Mononuclear cell (primary cell): ENCODE results near the gene NUMB. TPM values are rescaled to one million over a fixed set of nuclear protein-coding genes. Genes with fewer than 3 reads are reported as not detected.
"Not testable (repeated sequence)": the region's sequence is repeated elsewhere in the genome, so short reads cannot be mapped to it uniquely, and the experiment has no call there.

Source experiments
- H3K27me3 ChIP-seq: 2 replicates; pipeline ENCODE4 v1.6.0; 2011; ENCODE audit warnings: low read length, control low read depth; ENCODE audit not compliant: insufficient read depth
- H3K4me1 ChIP-seq: 2 replicates; pipeline ENCODE4 v1.5.1; 2011; ENCODE audit warnings: mild to moderate bottlenecking, low read length, control low read depth; ENCODE audit not compliant: insufficient read depth
- H3K4me3 ChIP-seq: 2 replicates; pipeline ENCODE4 v1.5.1; 2011; ENCODE audit warnings: mild to moderate bottlenecking, low read length, moderate library complexity
- H3K9me3 ChIP-seq: 2 replicates; pipeline ENCODE4 v1.5.1; 2011; ENCODE audit warnings: low read depth, mild to moderate bottlenecking, control low read depth, low read length
- total RNA-seq: library from RNA; depleted of rRNA; stranded (reverse); fragments of >200 nt; gene quantifications from one replicate; pipeline ENCODE4 v1.2.3, GENCODE V29; 2012

The NUMB gene
- total RNA-seq, 1 donor: 41.1 TPM

DNA sequence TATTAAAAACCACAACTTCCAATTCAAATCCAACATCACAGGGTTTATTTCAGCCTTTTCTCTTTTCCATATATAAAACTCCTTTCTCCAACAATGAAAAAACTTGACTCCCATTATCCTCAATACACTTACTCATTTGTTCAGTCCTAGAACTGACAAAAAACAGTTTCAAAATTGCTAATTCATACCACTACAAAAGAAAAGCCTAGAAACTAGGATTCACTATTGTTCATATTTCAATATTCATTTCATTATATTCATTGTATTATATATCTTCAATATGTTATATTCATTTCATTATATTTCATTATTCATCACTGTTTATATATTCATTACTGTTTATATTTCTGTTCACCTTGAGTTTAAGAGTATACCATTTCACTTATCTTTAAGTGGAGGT, 85.8 kb downstream of the NUMB start:
- Histone ChIP-seq H3K4me3 (no peak overlapping the region), H3K27me3 (no peaks in the 10 kb centered on the region), H3K9me3 (no peaks in the 10 kb centered on the region), H3K4me1 (no peaks in the 10 kb centered on the region)

DNA sequence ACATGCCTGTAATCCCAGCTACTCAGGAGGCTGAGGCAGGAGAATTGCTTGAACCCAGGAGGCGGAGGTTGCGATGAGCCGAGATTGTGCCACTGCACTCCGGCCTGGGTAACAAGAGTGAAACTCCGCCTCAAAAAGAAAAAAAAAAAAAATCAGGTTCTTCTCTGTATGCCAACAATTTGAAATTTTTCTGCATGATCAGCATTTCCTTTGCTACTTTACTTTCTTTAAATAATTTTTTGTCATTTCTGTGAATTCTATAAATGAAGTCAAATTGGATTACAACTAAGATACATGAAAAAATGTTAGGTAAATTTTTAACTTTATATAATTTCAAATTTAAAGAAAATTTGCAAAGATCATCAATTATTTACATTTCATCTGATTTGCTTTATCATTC, 87.8 kb downstream of the NUMB start:
- Histone ChIP-seq H3K4me1 (no peaks in the 10 kb centered on the region), H3K27me3 (no peaks in the 10 kb centered on the region), H3K4me3 (no peak overlapping the region)

DNA sequence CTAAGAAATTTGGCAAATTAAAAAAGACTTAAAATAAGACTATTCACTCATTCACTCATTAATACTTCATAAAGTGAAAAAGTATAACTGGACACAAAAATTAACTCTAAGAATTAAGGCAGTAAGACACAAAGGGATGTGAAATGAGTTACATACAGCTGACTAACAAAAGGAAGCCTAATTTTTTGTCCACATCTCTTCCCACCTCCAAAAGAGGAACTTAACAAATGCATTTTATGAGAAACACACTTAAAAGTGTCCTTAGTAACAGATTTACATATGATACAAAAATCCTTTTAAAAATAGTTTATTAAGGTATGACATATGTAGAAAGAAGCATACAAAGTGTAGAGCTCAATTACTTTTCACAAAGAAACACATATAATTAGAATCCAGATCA, 88.9 kb downstream of the NUMB start:
- H3K9me3 ChIP-seq: no peaks in the 10 kb centered on the region
- H3K27me3 ChIP-seq: no peaks in the 10 kb centered on the region
- H3K4me1 ChIP-seq: no peaks in the 10 kb centered on the region
- H3K4me3 ChIP-seq: no peak overlapping the region

More for the DNA sequence above, 87.8 kb downstream of the NUMB start:
- H3K9me3 ChIP-seq: no peaks in the 10 kb centered on the region

DNA sequence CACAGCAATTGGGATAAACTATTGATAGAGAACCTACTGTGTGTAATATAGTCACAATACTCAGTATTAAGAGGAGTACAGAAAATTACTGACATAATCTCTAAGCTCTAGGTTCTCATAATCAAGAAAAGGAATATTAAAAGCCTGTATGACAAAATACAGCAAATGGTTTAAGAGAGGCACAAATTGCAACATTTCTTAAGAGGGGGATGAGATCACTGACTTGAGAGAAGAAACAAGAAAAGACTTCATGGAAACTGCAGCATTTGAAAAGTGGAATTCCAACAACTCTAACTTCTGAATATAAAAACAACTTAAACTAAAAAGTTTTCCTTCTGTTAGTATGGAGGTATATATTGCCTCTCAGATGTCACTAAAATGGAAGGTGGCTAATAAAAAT, 89.7 kb downstream of the NUMB start:
- Histone ChIP-seq H3K4me1 (no peaks in the 10 kb centered on the region), H3K4me3 (no peak overlapping the region), H3K27me3 (no peaks in the 10 kb centered on the region), H3K9me3 (no peaks in the 10 kb centered on the region)

DNA sequence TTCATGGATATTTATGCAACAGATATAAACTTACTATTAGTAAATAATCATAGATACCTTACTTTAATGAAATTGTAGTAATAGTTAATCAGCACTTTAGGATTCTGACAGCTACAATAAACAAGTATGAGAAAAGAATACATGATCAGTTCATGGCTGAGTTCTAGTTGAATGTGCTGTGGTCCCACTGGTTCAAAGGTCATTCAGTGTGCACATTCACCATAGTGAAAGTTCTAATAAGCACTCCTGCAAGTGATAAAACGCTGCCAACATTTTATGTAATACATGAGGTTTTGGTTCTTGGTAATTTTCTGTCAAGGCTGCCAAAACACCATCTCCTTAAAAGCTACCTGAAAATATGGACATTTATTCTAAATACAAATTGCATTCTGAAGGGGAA, 92.6 kb downstream of the NUMB start:
- H3K9me3 ChIP-seq: no peaks in the 10 kb centered on the region
- no peak overlapping the region for H3K4me3 ChIP-seq
- H3K4me1 ChIP-seq: no peaks in the 10 kb centered on the region
- H3K27me3 ChIP-seq: no peaks in the 10 kb centered on the region

DNA sequence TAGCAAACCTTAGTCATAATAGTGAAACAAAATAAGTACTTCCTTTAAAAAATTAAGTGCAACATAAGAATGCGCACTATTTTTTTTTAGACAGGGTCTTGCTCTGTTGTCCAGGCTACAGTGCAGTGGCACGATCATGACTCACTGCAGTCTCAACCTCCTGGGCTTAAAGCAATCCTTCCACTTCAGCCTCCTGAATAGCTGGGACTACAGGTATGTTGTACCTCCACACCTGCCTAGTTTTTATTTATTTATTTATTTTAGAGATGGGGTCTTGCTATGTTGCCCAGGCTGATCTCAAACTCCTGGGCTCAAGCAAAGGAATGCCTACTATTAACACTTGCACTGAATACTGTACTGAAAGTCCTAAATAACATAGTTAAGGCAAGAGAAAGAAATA, 93.8 kb downstream of the NUMB start:
- Histone ChIP-seq H3K9me3 (no peaks in the 10 kb centered on the region), H3K4me3 (no peak overlapping the region), H3K27me3 (no peaks in the 10 kb centered on the region), H3K4me1 (no peaks in the 10 kb centered on the region)

DNA sequence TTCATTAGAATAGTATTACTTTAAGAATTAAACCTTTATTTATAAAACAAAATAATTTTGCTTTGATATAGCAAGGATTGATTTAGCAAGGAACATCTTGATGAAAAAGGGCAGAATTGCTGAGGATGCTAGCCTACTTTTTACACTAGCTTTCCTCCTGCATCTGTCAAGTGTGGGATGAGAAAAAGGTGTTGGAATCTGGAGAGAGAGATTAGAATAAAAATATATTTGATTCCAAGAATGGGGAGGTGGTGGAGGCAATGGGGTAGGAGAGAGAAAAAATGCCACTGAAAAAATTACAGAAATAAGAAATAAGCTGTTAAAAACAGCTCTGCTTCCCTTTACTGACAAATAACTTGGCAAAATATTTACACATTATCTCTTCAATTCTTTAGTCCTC, 98.9 kb downstream of the NUMB start:
- H3K27me3 ChIP-seq: no peaks in the 10 kb centered on the region
- no peaks in the 10 kb centered on the region for H3K4me1 ChIP-seq
- no peaks in the 10 kb centered on the region for H3K9me3 ChIP-seq
- H3K4me3 ChIP-seq: no peak overlapping the region

DNA sequence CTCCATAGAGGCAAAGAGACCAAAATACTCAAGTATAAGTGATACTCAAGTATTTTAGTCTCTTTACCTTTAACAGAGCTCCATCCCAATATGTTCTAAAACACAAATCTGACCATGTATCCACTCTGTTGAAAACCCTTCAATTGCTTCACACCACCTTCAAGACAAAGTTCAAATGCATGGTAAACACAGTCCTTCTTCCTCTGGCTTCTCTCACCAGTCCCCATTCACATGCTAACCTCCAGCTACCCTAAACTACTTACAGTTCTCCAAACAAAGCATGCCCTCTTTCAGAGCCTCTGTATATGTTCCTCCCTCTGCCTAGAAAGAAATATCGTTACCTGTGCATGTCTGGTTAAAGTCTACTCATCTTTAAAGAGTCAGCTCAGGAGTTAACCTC, 100.2 kb downstream of the NUMB start:
- H3K27me3 ChIP-seq: no peaks in the 10 kb centered on the region
- no peaks in the 10 kb centered on the region for H3K4me1 ChIP-seq
- H3K9me3 ChIP-seq: no peaks in the 10 kb centered on the region

DNA sequence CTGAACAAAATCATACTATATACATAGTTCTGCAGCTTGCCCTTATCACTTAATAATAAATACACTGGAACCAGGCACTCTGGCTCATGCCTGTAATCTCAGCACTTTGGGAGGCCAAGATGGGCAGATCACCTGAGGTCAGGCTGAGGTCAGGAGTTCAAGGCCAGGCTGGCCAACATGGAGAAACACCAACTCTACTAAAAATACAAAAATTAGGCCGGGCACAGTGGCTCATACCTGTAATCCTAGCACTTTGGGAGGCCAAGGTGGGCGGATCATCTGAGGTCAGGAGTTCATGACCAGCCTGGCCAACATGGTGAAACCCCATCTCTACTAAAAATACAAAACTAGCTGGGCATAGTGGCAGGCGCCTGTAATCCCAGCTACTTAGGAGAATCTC, 109.3 kb downstream of the NUMB start:
- not testable (repeated sequence) for H3K27me3 ChIP-seq, H3K9me3 ChIP-seq, H3K4me3 ChIP-seq, H3K4me1 ChIP-seq

More for the DNA sequence above, 100.2 kb downstream of the NUMB start:
- H3K4me3 ChIP-seq: no peak overlapping the region

DNA sequence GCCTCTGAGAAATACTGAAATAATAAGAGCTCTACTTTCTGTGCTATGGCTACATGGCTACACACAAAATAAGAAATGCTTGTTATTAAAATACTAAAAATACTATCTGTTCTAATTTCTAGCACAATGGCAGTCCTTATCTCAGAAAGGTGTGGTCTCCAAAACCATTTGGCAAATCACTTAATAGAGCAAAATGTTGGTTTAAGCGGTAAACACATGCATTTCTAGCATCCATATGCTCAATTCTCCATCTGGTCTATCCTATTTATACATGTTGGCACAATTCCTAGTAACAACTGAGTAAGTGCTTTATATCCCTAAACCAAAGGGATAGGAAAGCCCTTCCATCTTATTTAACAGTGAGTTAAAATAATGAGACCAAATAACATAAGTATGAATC, 114.0 kb downstream of the NUMB start:
- H3K9me3 ChIP-seq: no peaks in the 10 kb centered on the region
- no peaks in the 10 kb centered on the region for H3K27me3 ChIP-seq
- H3K4me1 ChIP-seq: no peaks in the 10 kb centered on the region
- no peak overlapping the region for H3K4me3 ChIP-seq

DNA sequence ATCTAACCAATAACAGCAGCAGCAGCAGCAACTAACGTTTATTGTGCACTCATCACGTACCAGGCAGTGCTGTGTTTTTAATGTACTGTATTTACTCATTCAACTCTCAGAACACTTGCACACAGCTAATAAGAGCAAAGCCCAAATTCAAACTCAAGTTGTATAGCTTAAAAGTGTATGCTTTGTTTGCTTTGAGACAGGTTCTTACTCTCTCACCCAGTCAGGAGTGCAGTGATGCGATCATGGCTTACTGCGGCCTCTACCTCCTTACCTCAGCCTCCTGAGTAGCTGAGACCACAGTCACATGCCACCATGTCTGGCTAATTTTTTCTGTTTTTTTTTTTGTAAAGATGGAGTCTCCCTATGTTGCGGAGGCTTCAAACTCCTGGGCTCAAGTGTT, 115.7 kb downstream of the NUMB start:
- Histone ChIP-seq H3K4me1 (no peaks in the 10 kb centered on the region), H3K4me3 (no peak overlapping the region), H3K9me3 (no peaks in the 10 kb centered on the region), H3K27me3 (no peaks in the 10 kb centered on the region)

DNA sequence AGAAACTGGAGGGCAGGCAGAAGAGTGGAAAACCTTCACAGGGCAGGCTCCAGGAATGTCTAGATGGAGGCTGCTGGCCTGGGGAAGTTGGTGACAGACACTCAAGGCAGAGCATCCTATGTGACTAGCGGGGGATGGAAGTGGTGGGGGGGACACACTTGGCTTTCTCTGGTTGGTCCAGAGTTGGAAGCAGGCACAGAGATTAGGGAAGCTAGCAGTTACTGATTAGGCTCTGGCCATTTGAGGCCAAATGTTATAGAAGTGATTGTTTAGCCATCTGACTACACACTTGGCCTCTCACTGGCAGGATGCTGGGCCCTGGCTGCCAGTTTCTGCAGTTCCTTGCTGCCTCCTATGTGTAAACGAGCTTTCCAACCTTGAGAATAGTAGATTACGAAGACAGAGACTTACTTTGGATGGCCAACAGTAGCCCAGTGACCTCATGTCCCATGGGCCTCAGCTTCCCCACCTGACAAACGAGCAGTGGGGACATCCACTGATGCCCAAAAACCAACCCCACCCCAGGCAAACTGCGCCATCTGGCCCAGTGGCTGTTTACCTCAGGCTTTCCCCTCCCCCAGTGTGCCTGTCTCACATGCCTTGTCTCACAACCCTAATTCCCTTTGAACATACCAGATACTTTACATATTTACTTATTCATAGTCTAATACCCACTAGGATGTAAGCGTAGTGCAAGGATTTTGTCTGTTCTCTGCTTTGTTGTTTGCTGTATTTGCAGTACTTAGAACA, 118.3 kb downstream of the NUMB start:
- H3K9me3 ChIP-seq: no peaks in the 10 kb centered on the region
- H3K4me3 ChIP-seq: no peak overlapping the region
- H3K4me1 ChIP-seq: no peaks in the 10 kb centered on the region
- no peaks in the 10 kb centered on the region for H3K27me3 ChIP-seq

DNA sequence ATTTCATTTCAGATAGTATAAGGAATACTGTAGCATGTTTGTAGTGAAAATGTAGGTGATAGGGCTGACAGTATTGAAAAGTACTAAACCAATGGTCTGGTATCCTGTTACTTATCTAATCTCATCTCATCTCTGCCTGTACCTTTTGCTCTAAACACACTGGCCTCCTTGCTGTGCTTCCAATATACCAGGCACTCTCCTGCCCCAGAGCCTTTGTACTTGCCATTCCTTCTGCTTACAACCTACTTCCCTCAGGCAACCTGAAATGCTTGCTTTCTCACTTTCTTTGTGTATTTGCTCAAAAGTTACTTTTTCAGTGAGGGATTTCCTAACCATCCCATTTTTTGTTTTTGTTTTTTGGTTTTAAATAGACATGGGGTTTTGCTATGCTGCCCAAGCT, 119.1 kb downstream of the NUMB start:
- H3K9me3 ChIP-seq: no peaks in the 10 kb centered on the region
- no peak overlapping the region for H3K4me3 ChIP-seq
- H3K27me3 ChIP-seq: no peaks in the 10 kb centered on the region
- H3K4me1 ChIP-seq: no peaks in the 10 kb centered on the region

DNA sequence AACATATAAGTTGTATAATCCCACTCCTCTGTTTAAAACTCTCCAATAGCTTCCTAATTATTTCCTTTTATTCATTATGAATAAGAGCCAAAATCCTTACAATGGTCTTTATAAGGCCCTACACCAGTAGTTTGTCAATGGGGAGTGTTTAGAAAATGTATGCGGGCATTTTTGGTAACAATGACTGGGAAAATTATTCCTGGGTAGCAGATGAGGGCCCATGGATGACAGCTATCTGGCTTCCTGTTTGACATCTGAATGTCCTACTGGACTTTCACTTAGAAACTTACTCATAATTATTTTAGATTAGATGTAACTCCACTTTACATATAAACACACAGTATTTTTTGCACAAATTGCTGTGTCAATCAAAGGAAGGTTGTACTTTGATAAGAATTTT, 119.8 kb downstream of the NUMB start:
- Histone ChIP-seq H3K4me3 (no peak overlapping the region), H3K4me1 (no peaks in the 10 kb centered on the region), H3K27me3 (no peaks in the 10 kb centered on the region), H3K9me3 (no peaks in the 10 kb centered on the region)

DNA sequence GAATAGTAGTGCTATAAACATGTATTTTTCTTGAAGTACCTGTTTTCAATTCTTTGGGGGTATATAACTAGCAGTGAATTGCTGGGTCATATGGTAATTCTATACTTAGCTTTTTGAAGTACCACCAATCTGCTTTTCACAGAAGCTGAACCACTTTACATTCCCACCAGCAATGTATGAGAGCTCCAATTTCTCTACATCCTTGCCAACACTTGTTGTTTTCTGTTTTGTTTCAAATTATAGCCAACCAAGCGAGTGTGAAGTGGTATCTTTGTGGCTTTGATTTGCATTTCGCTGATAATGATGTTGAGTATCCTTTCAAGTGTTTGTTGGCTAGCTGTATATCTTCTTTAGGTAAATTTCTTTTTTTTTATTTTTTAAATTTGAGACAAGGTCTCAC, 125.3 kb downstream of the NUMB start:
- Histone ChIP-seq H3K9me3 (no peaks in the 10 kb centered on the region), H3K4me1 (no peaks in the 10 kb centered on the region), H3K4me3 (no peak overlapping the region), H3K27me3 (no peaks in the 10 kb centered on the region)

DNA sequence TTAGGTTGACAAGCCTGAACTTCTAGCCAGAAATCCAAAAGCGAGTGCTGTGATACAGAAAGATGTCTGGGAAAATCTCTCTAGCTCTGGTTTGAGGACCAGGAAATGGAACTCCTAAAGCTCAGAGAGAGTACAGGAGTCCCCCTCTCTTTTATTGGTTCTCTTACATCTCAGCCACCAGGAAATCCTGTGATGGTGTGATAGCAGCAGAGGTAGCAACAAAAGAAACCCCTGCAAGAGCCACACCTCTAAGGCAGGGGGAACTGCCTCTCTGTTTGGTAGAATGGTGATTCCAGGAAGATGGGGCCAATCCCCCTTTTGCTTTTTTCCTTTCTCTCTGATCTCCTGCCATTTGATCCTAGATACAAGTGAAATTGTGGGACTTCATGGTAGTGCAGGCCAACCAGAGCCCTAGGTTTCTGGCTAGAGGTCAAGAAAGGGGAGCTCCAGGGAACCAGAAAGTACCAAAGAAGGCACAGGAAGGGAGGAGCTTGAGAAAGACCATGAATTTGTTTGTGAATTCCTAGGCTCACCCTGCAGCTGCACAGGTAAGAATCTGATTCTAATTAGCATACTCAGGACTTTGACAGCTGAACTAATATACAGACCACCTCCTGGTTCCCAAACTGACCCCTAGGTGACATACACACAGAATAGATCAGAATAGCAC, 132.6 kb downstream of the NUMB start:
- H3K4me3 ChIP-seq: no peak overlapping the region
- H3K27me3 ChIP-seq: no peaks in the 10 kb centered on the region
- no peaks in the 10 kb centered on the region for H3K9me3 ChIP-seq
- peaks cover 14% of the 10 kb centered on the region for H3K4me1 ChIP-seq
